Right lobe of liver (tissue), 6 donors: Measurements from ENCODE around the gene INVS. TPM values are rescaled to one million over a fixed set of nuclear protein-coding genes. Genes with fewer than 3 reads are reported as not detected.
"Not testable (repeated sequence)": the region's sequence is repeated elsewhere in the genome, so short reads cannot be mapped to it uniquely, and the experiment has no call there.

Experiments used
- ATAC-seq, 4 donors: fragments of 200-7000 bp; cut with Tn5 transposase; one replicate each; pipeline ENCODE4 v1.9.1; 2020; ENCODE audit warnings: mild to moderate bottlenecking in 4 of 4, moderate library complexity in 4 of 4
- DNase-seq, 3 donors: peaks; one replicate each; pipeline ENCODE4 v3.0.0-alpha.2; 2020
- H3K27ac ChIP-seq, 3 donors: fragments of 200-600 bp; one replicate each; pipeline ENCODE4 v1.8.0; 2022
- H3K27me3 ChIP-seq, 2 donors: fragments of 200-600 bp; one replicate each; pipeline ENCODE4 v1.8.0; 2022
- H3K36me3 ChIP-seq, 4 donors: fragments of 200-600 bp; sonication (generic) in 1 of 4; one replicate each; pipeline versions ENCODE4 v1.5.1 to v1.8.0; 2017 to 2022; ENCODE audit warnings: control low read depth in 1 of 4
- H3K4me1 ChIP-seq, 4 donors: fragments of 200-600 bp; sonication (generic) in 1 of 4; one replicate each; pipeline versions ENCODE4 v1.5.1 to v1.8.0; 2017 to 2022; ENCODE audit warnings: control low read depth in 1 of 4
- H3K4me3 ChIP-seq, 3 donors: fragments of 200-600 bp; one replicate each; pipeline ENCODE4 v1.8.0; 2022
- H3K9me3 ChIP-seq, 4 donors: fragments of 200-600 bp; sonication (generic) in 1 of 4; one replicate each; pipeline versions ENCODE4 v1.5.1 to v1.8.0; 2017 to 2022; ENCODE audit warnings: control low read depth in 1 of 4
- CTCF ChIP-seq, 4 donors: fragments of 200-600 bp in 3 of 4; fragments of 450-650 bp in 1 of 4; IDR thresholded peaks; one replicate each; pipeline versions ENCODE4 v1.5.1 to v1.8.0; 2016 to 2022; ENCODE audit warnings: antibody characterized with exemption in 4 of 4, mild to moderate bottlenecking in 2 of 4
- POLR2A ChIP-seq: fragments of 450-650 bp; IDR thresholded peaks from one replicate; pipeline ENCODE4 v1.6.1; 2017; ENCODE audit warnings: antibody characterized with exemption, mild to moderate bottlenecking
- WGBS: methylation state at CpG from one replicate; pipeline ENCODE4 v1.1.6; 2018; ENCODE audit warnings: low coverage, low lambda C conversion rate; ENCODE audit not compliant: insufficient coverage; ENCODE audit errors: missing lambda C conversion rate; 5-methylcytosine and 5-hydroxymethylcytosine counted together
- intact Hi-C, 2 donors: fragments of 100-400 bp; cut with DNase I; formaldehyde crosslinking; loops; one replicate each; pipeline versions ENCODE4 v1.11.2 to v1.14.1; 2022
- total RNA-seq, 6 experiments: library from RNA; depleted of rRNA in 2 of 6; stranded (reverse); fragments of >200 nt in 2 of 6; fragmentation: NEBNext Ultra II Directional in 3 of 6; extraction: Animal tissue kit (Norgen Biotek cat#: 25700) in 3 of 6; gene quantifications; one replicate each; pipeline versions ENCODE4 v1.1.0 to v1.2.4, GENCODE V29; 2016 to 2023
- donor health status: DM: no; HTN: yes; CAD: no.
- donor health status: DM: no; HTN: no; CAD: no.
- donor health status: DM: no; HTN: no; CAD: no.
- donor health status: DM: no; HTN: yes; CAD: no.
- donor health status: DM: no; HTN: yes; CAD: no.

The INVS gene
- total RNA-seq, 6 experiments from 2014 or later: 10.6 to 23.2 (median 16.8) TPM

DNA sequence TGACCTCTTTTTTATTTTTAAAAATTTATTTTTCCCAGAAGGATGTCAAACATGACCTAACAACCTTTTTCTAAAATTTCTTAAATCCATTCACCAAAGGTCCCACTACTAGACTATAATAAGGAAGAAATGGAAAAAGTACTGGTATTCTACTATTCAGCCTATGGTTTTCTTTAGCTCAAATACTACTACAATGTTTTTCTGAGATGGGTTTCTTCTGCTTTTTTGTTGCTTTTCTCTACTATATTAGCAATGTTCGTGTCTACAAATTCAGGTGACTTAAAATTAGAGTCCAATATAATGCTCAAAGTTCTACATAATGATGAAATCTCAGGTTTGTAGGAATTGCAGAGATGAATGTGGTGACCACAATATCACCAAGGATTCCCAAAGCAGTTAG lies 8.2 kb upstream of the INVS start:
- H3K27me3 ChIP-seq: no peaks in the 10 kb centered on the region

DNA sequence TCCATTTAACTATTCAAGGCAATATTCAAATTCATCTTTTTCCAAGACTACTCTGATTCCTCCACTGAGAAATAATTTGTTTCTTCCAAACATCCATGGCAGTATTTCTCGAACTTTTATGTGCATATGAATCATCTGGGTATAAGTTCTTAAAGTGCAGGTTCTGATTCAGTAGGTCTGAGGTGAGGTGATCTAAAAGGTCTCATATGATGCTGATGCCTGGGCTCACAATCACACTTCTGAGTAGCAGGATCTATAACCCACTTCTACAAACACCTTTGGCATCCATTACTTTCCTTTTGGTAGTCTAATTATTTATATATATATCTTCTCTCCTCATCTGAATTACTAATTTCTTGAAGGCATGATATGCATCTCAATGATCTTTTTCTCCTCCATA lies 7.4 kb upstream of the INVS start:
- WGBS: 67% methylated on average over 1 of the region's 1 CpG
- H3K27me3 ChIP-seq: no peaks in the 10 kb centered on the region
- TF ChIP-seq POLR2A (no peak), CTCF (IDR thresholded peaks at IDR 0.05) (no peak)
- H3K9me3 ChIP-seq: no peaks in the 10 kb centered on the region
- no peak overlapping the region for H3K4me3 ChIP-seq
- no peak overlapping the region for H3K27ac ChIP-seq
- DNase-seq (no peak), ATAC-seq (no peak)
- intact Hi-C loops: no loop called here
- no peaks in the 10 kb centered on the region for H3K36me3 ChIP-seq
- H3K4me1 ChIP-seq: peaks cover 0 to 34% (median 6%) of the 10 kb centered on the region in 4 donors

More for the DNA sequence above, 8.2 kb upstream of the INVS start:
- 80% methylated on average over 1 of the region's 1 CpG for WGBS
- H3K4me3 ChIP-seq: no peak overlapping the region
- no peak overlapping the region for H3K27ac ChIP-seq
- ATAC-seq (no peak), DNase-seq (no peak)
- intact Hi-C loops: no loop called here
- H3K4me1 ChIP-seq: peaks cover 0 to 26% (median 6%) of the 10 kb centered on the region in 4 donors
- TF ChIP-seq POLR2A (no peak), CTCF (IDR thresholded peaks at IDR 0.05) (no peak)
- H3K36me3 ChIP-seq: no peaks in the 10 kb centered on the region
- H3K9me3 ChIP-seq: no peaks in the 10 kb centered on the region

- intact Hi-C loops: no loop called here
- DNase-seq (no peak), ATAC-seq (peak in 3 of 4 donors; percentile 50 to 65 (median 56))
- peaks cover 0 to 38% (median 6%) of the 10 kb centered on the region in 4 donors for H3K4me1 ChIP-seq
- H3K4me3 ChIP-seq: no peak overlapping the region
- TF ChIP-seq CTCF (IDR thresholded peaks at IDR 0.05) (no peak), POLR2A (no peak)
- no peaks in the 10 kb centered on the region for H3K36me3 ChIP-seq
- H3K27me3 ChIP-seq: no peaks in the 10 kb centered on the region
- H3K27ac ChIP-seq: no peak overlapping the region
- no peaks in the 10 kb centered on the region for H3K9me3 ChIP-seq
- 71% methylated on average over 1 of the region's 1 CpG for WGBS
These were observed 7.0 kb upstream of the INVS start for GRCh38 chr9:100092066-100092465.

- peaks cover 0 to 47% (median 8%) of the 10 kb centered on the region in 4 donors for H3K4me1 ChIP-seq
- ATAC-seq, H3K36me3 ChIP-seq, H3K27me3 ChIP-seq, H3K4me3 ChIP-seq, DNase-seq, H3K9me3 ChIP-seq, H3K27ac ChIP-seq, intact Hi-C loops: not testable (repeated sequence)
- 91% methylated on average over 1 of the region's 2 CpGs for WGBS
These were observed 4.6 kb upstream of the INVS start for GRCh38 chr9:100094411-100094810.

DNA sequence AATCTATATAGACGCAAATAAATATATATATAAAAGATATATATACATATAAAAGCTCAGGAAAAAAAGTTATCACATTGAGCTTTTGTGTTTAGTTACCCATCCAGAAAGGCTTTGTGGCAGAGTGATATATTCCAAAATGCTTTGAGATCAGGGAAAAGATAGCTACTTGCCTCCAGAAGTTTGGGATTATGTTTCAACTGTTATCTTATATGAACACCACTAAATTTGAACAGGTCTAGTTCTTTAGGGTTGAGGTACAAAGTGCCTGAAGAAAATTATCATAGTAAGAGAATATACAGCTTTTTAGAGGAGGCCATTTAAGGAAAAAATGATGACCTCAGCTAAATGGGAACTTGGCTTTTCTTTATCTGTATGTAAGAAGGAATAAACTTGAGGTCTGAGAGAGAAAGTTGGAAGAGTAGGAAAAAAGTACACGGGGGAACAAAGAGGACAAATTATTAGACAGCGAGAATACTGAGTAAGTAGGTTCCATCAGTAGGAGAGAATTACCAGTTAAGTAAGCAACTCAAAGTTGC lies 2.6 kb upstream of the INVS start:
- no peak for TF ChIP-seq CTCF (IDR thresholded peaks at IDR 0.05)
- 64% methylated on average over 3 of the region's 3 CpGs for WGBS
- DNase-seq: no peak

More for the DNA sequence above, 2.6 kb upstream of the INVS start:
- H3K4me1 ChIP-seq: peaks cover 0 to 55% (median 8%) of the 10 kb centered on the region in 4 donors
- intact Hi-C loops: no loop called here
- no peak for ATAC-seq
- no peaks in the 10 kb centered on the region for H3K9me3 ChIP-seq
- no peak overlapping the region for H3K27ac ChIP-seq
- H3K27me3 ChIP-seq: no peaks in the 10 kb centered on the region
- no peak overlapping the region for H3K4me3 ChIP-seq
- no peaks in the 10 kb centered on the region for H3K36me3 ChIP-seq
